GM10248 (cell line): ENCODE data around the gene FRMD1.

ENCODE experiments used
- CTCF ChIA-PET: fragments of 300-600 bp; sonication (Branson Sonifier 250); formaldehyde crosslinking; extraction: SDS; loops from one replicate; lab custom pipeline; 2021; ENCODE audit warnings: antibody characterized with exemption; lab: Yijun Ruan, JAX
- POLR2A ChIA-PET: fragments of 350-650 bp; sonication (Branson Sonifier 250); formaldehyde crosslinking; extraction: SDS; loops from one replicate; lab custom pipeline; 2020; ENCODE audit warnings: antibody characterized with exemption; lab: Yijun Ruan, JAX
- DNase-seq: peaks from one replicate; pipeline ENCODE4 v3.0.0; 2012; ENCODE audit errors: extremely low spot score
- TF ChIP-seq, protein P1 (sequence below): IDR thresholded peaks from 2 replicates; pipeline ENCODE4 v1.5.1; 2012; ENCODE audit warnings: mild to moderate bottlenecking, low read depth; ENCODE audit errors: extremely low read depth, missing control alignments, control extremely low read depth

Gene FRMD1

DNA sequence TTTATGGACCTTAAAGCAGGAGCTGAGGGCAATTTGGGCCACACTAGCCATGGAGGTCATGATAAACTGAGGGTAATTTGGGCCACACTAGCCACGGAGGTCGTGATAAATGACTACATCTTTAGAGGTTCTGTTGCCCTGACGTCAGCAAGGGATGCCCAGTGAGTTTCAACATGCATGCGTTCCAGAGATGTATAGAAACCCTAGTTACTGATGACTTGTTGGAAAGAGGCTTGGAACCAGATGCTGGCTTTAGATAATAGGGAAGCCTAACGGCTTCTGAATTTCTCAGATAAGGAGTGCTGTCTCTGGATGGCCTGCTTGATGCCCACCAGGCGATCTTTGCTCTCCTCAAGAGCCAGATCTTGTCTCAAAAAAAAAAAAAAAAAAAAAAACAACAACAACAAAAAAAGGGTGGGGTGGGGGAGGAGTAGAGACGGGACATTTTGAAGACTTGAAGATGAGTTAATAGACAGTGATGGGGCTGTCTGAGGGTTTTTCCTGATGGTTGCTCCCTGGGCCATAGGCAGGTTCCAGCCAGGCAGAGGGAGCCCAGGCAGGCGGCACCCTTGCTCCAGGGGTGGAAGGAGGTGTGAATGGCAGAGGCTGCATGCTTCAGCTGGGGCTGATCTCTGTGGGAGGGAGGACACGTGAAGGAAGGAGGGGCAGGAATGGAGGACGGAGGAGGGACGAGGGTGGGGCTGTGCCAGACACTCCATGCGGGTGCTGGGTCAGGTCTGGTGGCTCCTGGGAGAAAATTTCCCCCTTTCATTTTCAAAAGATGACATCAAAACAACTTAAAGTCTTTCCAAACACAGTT, 27.0 kb upstream of the FRMD1 start:
- no peak for DNase-seq
- CTCF ChIA-PET, result no interaction called here
- TF ChIP-seq, protein P1, sequence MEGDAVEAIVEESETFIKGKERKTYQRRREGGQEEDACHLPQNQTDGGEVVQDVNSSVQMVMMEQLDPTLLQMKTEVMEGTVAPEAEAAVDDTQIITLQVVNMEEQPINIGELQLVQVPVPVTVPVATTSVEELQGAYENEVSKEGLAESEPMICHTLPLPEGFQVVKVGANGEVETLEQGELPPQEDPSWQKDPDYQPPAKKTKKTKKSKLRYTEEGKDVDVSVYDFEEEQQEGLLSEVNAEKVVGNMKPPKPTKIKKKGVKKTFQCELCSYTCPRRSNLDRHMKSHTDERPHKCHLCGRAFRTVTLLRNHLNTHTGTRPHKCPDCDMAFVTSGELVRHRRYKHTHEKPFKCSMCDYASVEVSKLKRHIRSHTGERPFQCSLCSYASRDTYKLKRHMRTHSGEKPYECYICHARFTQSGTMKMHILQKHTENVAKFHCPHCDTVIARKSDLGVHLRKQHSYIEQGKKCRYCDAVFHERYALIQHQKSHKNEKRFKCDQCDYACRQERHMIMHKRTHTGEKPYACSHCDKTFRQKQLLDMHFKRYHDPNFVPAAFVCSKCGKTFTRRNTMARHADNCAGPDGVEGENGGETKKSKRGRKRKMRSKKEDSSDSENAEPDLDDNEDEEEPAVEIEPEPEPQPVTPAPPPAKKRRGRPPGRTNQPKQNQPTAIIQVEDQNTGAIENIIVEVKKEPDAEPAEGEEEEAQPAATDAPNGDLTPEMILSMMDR, result no peak
- POLR2A ChIA-PET, result no interaction called here

DNA sequence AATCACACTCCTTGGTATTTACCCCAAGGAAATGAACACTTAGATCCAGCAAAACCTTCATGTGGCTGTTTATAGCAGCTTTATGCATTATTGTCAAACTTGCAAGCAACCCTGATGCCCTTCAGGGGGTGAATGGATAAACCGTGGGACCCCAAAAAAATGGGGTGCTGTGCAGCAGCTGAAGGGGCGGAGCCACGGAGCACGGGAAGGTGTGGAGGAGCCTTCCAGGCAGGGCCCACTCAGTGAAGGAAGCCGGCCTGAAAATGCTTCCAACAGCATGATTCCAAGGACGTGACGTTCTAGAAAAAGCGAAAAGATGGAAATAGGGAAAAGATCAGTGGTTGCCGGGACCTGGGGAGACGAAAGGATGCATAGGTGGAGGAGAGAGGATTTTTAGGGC, 25.6 kb upstream of the FRMD1 start:
- POLR2A ChIA-PET, result no interaction called here
- DNase-seq, result no peak

DNA sequence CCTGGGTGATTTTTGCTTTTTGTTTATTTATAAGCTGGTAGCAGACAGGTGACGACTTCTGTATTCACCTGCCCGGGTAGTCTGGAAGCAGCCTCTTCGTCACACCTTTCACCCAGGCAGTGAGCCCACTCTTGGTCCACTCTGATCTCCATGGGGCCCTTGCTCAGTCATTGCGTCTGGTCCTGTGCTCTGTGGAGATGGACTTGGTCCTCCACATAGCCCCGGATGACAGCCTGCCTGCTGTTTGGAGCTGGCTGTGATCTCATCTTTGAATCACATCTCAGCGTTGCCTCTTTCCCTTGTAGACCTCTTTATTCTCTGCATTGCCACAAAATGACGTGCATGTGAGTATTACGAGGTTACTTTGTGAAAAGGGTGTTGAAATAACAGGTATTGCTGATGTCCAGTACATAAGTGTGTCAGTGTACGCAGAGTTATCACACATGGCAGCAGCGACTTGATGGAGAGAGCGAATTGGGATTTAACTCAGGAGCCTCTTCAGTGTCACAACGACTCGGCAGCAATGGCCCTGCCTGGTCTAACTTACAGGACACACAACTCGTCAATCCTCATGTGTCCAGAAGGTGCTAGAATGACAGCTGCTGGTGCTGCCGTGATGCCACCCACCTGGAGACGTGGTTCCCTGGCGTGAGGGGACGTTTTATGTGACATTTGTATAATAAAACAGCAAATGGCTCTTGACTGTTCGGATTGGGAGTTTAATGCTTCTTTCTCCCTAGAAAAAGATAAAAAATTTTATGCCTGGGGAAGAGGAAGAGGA, 24.2 kb upstream of the FRMD1 start:
- DNase-seq, result no peak
- TF ChIP-seq, protein P1, result no peak
- ChIA-PET CTCF (no interaction called here), POLR2A (interaction anchor here (0.6 kb wide), 1 partner anchor 525 kb away, joined by 3 read pairs; no protein-coding TSS in a partner anchor)

More for the DNA sequence above, 25.6 kb upstream of the FRMD1 start:
- TF ChIP-seq, protein P1, result no peak
- CTCF ChIA-PET, result no interaction called here

DNA sequence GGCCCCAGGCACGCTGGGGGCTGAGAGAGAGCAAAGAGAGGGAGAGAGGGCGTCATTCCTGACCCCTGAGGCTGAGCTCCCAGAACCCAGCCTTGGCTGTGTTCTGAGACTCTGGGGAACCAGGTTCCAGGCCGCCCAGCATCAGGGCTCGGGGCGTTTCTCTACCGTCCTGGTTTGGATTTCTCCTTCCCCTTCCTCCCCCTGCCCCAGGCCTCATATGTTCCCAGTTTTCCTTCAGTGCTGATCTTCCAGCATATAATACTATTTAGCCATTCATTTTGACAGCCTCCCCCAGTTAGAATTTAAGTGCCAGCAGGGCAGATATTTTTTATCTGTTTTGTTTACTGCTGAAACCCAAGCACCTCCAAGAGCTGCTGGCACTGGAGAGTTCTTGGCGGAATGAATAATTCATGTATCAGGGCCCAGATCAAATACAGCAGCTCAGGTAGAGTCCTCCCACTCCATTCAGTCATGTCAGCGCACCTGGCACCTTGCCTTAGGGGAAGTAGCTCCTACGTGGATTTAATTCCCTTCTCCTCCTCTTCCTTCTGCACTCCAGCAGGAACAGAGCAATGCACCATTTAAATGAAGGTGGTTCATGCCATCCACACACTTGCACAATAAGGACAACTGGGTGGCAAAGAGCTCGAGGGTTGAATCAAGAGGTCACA, 23.4 kb upstream of the FRMD1 start:
- CTCF ChIA-PET, result no interaction called here
- DNase-seq, result no peak

GRCh38 chr6:168101590-168102314, 22.7 kb upstream of the FRMD1 start:
- ChIA-PET CTCF (no interaction called here), POLR2A (no interaction called here)
- no peak for DNase-seq
- TF ChIP-seq, protein P1, result no peak

More for the DNA sequence above, 23.4 kb upstream of the FRMD1 start:
- POLR2A ChIA-PET, result no interaction called here
- TF ChIP-seq, protein P1, result no peak
